SJSA1 (cell line): Measurements from ENCODE around the gene SMIM10. TPM values are rescaled to one million over a fixed set of nuclear protein-coding genes. Genes with fewer than 3 reads are reported as not detected.
A peak's percentile ranks its signal among the peaks of the same experiment; 100 is the strongest.
"Not testable (repeated sequence)": the region's sequence is repeated elsewhere in the genome, so short reads cannot be mapped to it uniquely, and the experiment has no call there.

Source experiments
- DNase-seq, 2 experiments: peaks; one replicate each; pipeline ENCODE4 v3.0.0-alpha.2; 2015 to 2020; ENCODE audit warnings: low spot score in 2 of 2, low read depth in 1 of 2
- H3K27ac ChIP-seq: fragments of 250-450 bp; sonication (Bioruptor Pico); 2 replicates; pipeline ENCODE4 v1.5.1; 2020; ENCODE audit warnings: mild to moderate bottlenecking, moderate library complexity
- H3K27me3 ChIP-seq: fragments of 250-450 bp; sonication (Bioruptor Pico); replicated peaks from 2 replicates; pipeline ENCODE4 v1.5.1; 2020; ENCODE audit warnings: mild to moderate bottlenecking, moderate library complexity
- H3K36me3 ChIP-seq: fragments of 250-450 bp; sonication (Bioruptor Pico); 2 replicates; pipeline ENCODE4 v1.5.1; 2020; ENCODE audit warnings: mild to moderate bottlenecking
- H3K4me1 ChIP-seq: fragments of 250-450 bp; sonication (Bioruptor Pico); replicated peaks from 2 replicates; pipeline ENCODE4 v1.6.1; 2021; ENCODE audit warnings: mild to moderate bottlenecking
- H3K4me3 ChIP-seq: fragments of 250-450 bp; sonication (Bioruptor Pico); 2 replicates; pipeline ENCODE4 v1.5.1; 2020; ENCODE audit warnings: mild to moderate bottlenecking
- H3K9me3 ChIP-seq: fragments of 250-450 bp; sonication (Bioruptor Pico); replicated peaks from 2 replicates; pipeline ENCODE4 v1.5.1; 2020; ENCODE audit warnings: mild to moderate bottlenecking
- total RNA-seq: library from RNA; depleted of rRNA; stranded (reverse); fragments of >200 nt; shearing (Covaris generic); gene quantifications from 2 replicates; pipeline ENCODE4 v1.2.3, GENCODE V29; 2014

SMIM10 gene
- total RNA-seq, 1 experiment from 2014 or later, result 13.2 TPM

DNA sequence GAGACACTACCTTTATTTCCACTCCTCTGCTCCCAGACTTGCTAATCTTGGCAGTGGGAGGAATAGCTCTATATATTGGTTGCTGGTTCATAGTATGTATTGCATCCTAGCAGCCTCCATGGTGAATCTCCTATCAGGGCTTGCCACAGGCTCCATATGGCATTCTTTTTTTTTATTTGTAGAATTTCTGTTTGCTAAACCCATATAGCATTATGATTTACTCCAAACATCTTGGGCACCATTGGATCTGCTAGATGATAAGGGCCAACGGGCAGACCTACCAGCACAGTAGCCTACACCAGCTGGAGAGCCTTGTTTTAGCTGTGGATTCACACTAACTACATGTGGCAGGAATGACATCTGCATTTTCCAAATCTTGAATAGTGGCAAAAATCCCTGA is 6.9 kb downstream of the SMIM10 start:
- DNase-seq, result no peak

DNA sequence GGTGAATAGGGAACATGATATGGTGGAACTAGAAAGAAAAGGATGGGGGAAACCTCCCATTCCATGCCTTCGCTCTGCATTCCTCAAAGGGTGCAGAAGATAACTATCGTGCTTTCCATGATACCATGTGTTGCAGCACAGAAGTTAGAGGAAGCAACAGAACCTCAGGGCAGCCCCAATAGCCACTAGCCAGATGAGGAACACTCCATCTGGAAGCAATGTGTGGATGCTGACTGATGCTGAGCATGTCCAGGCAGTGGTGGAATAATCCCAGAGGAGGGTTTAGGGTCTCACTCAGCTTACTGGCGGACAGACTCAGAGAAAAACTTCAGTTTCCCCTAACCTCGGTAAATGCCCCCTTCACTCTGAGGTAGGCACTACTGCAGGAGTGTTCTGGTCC is 7.5 kb downstream of the SMIM10 start:
- Histone ChIP-seq H3K27ac (no peak overlapping the region), H3K27me3 (no peaks in the 10 kb centered on the region), H3K4me3 (no peak overlapping the region), H3K4me1 (peaks cover 21% of the 10 kb centered on the region), H3K9me3 (no peaks in the 10 kb centered on the region), H3K36me3 (no peaks in the 10 kb centered on the region)
- DNase-seq, result no peak

More for the DNA sequence above, 6.9 kb downstream of the SMIM10 start:
- H3K4me3 ChIP-seq, result no peak overlapping the region
- H3K36me3 ChIP-seq, result no peaks in the 10 kb centered on the region
- H3K27me3 ChIP-seq, result no peaks in the 10 kb centered on the region
- H3K27ac ChIP-seq, result no peak overlapping the region
- H3K9me3 ChIP-seq, result no peaks in the 10 kb centered on the region
- H3K4me1 ChIP-seq, result peaks cover 21% of the 10 kb centered on the region

DNA sequence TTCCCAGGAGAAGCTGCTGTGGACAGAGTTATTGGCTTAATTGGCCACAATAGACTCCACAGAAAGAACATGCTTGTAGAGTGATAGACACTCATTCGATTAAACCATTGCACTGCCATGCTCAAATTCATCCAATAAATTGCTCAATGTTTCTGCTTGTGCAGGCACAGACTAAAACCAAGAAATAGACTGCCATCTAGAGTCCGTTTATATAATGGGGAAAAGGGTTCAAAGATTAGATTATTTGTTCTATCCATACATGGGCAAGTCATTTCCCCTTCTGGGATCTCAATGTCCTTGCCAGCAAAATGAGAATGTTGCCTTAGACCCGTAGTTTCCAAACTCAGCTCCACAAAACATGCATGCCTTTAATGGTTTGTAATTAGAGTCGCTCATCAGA is 8.7 kb downstream of the SMIM10 start:
- Histone ChIP-seq H3K4me3 (no peak overlapping the region), H3K4me1 (peaks cover 24% of the 10 kb centered on the region), H3K9me3 (no peaks in the 10 kb centered on the region), H3K27me3 (no peaks in the 10 kb centered on the region), H3K36me3 (no peaks in the 10 kb centered on the region), H3K27ac (0 out of 2 replicates have a peak overlapping the region, but pooled peaks have one; percentile 49)
- DNase-seq, result peak in 1 of 2 experiments; percentile 42

DNA sequence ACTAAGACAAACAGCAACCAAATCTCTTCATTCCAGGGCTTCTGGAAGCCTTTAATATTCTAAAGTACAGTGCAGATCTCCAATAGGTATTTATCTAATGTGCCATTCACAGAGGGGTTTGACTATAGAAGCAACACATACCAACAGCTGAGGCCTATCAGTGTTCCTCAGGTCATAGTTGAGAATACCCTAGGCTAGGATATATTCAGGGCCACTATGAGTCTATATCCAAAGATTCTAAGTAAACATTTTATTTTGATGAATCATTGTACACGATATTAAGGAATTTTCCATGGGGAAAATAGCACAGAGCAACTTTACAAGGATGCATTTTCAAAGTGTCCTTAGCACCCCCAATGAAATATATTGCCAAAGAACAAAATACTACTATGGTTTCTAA is 9.7 kb downstream of the SMIM10 start:
- no peak overlapping the region for H3K4me3 ChIP-seq
- peak in 1 of 2 experiments; percentile 5 for DNase-seq
- no peaks in the 10 kb centered on the region for H3K9me3 ChIP-seq
- H3K4me1 ChIP-seq, result peaks cover 24% of the 10 kb centered on the region
- H3K27ac ChIP-seq, result peak overlapping the region; percentile 49
- no peaks in the 10 kb centered on the region for H3K27me3 ChIP-seq
- no peaks in the 10 kb centered on the region for H3K36me3 ChIP-seq

DNA sequence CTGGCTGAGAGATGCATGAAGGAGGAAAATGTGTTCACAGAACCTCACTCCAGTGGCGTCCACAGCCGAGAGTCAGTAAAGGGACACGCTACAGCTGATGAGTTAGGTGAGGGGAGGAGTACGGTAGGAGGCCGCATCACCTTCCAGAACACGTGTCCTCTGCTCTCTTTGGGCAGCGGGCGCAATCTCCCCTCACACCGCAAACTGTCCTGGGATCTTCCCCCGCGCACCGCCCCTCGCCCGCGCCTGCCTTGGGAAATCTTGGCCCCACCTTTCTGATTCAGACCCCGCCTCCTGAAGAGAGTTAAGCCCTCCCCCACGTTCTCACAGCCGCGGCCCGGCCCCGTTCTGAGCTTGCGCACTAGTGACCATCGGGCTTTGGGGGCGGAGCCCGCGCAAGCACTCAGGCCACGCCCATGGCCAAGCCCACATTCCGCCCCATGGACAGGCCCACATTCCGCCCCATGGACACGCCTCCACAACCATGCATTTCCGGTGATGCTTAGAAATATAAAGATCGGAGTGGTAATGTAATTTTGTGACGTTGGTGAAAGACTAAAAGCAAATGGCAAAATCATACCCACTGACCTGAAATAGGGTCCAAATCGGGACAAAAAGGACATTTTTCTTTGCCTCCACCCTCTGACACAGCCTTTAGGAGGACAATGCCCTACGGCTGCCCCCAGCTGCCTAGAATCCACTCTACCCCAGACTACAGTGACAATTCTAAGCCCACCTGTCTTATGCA is 13.3 kb downstream of the SMIM10 start:
- DNase-seq, result peak; percentile 85 to 91
- Histone ChIP-seq H3K27ac (peak overlapping the region; percentile 60), H3K4me3 (peak overlapping the region; percentile 43), H3K27me3 (no peaks in the 10 kb centered on the region), H3K4me1 (peaks cover 24% of the 10 kb centered on the region), H3K9me3 (no peaks in the 10 kb centered on the region), H3K36me3 (no peaks in the 10 kb centered on the region)

DNA sequence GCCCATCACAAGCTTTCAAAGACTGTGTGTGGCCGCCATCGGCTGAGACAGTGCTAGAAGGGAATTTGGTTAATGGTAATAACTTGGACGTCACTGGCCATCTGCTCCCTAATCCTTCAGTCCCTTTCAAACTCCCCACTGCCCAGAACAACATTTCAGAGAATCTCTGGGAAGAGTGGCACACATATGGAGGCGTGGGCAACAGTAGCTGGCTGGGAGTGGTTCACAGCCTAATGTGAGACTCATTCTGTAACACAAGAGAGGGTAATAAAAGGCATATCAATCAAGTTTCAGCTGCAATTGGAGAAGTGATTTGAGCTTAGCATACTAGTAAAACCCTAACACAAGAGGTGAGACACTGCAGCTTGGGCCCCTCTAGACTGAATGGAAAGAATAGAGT is 15.4 kb downstream of the SMIM10 start:
- no peak for DNase-seq
- no peak overlapping the region for H3K27ac ChIP-seq

DNA sequence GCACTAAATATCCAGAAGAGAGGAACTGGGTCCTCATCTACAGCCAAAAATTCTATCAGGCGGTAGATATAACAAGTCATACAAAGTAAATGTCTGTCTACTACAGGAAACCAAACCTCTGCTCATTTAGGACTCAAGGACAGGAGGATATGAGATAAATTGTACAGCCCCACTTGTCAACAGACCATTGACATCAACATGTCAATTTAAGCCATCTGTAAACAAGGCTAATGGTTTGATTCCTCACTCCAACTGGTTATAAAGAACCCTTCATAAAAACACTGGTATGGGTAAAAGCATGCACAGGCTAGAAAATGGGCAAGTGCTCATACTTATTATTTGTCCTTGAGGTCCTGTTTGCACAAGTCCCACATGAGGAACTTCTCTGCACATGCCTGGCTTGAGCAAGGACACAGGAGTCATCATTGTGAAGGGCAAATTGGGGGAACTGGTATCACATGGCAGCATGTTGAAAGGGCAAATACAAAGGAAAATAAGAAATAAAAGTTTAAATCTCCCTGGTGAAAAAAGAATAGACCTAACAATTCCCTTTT is 18.3 kb downstream of the SMIM10 start:
- no peak overlapping the region for H3K4me3 ChIP-seq
- no peaks in the 10 kb centered on the region for H3K36me3 ChIP-seq
- no peaks in the 10 kb centered on the region for H3K27me3 ChIP-seq
- no peak for DNase-seq
- no peak overlapping the region for H3K27ac ChIP-seq
- H3K9me3 ChIP-seq, result no peaks in the 10 kb centered on the region
- H3K4me1 ChIP-seq, result no peaks in the 10 kb centered on the region

More for the DNA sequence above, 15.4 kb downstream of the SMIM10 start:
- no peaks in the 10 kb centered on the region for H3K9me3 ChIP-seq
- no peaks in the 10 kb centered on the region for H3K36me3 ChIP-seq
- no peak overlapping the region for H3K4me3 ChIP-seq
- H3K4me1 ChIP-seq, result peaks cover 3% of the 10 kb centered on the region
- no peaks in the 10 kb centered on the region for H3K27me3 ChIP-seq

DNA sequence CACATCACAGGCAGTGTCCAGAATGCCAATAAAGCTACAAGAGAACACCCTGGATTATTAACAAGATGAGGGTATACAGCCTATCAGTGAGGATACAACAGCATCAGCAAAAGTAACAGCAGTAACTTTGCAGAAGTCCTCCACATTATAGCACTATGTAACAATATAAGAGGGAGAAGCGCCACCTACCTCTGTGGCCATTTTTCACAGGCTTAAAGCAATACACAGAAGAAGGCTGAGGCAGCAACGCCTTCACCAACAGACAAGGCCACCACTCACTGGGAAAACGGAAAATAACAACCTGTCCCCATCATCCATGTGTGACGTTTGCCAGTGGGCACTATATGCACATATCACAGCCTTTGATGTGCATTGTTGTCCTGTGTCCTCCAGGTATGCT is 19.0 kb downstream of the SMIM10 start:
- Histone ChIP-seq H3K4me1 (no peaks in the 10 kb centered on the region), H3K27me3 (no peaks in the 10 kb centered on the region), H3K4me3 (no peak overlapping the region), H3K36me3 (no peaks in the 10 kb centered on the region), H3K27ac (no peak overlapping the region), H3K9me3 (no peaks in the 10 kb centered on the region)
- no peak for DNase-seq

DNA sequence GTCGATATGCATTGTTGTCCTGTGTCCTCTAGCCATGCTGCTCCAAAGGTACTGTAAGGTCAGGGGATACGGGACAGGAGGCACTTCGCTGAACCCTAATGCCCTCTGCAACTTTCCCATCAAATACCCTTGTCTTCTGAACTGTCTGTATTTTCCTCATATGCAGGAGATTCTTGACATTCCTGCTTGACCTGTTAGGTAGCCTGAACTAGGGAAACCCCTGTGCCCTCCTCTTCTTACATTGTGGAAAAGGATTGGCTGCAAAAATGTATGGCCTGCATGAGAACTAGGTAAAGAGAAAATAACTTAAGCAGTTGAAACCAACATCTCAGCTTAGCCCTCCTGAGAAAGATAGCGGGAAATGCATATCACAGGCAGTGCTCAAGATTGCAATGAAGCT is 20.1 kb downstream of the SMIM10 start:
- Histone ChIP-seq H3K27ac (no peak overlapping the region), H3K4me3 (no peak overlapping the region), H3K36me3 (no peaks in the 10 kb centered on the region), H3K4me1 (no peaks in the 10 kb centered on the region), H3K27me3 (no peaks in the 10 kb centered on the region), H3K9me3 (no peaks in the 10 kb centered on the region)
- DNase-seq, result no peak

DNA sequence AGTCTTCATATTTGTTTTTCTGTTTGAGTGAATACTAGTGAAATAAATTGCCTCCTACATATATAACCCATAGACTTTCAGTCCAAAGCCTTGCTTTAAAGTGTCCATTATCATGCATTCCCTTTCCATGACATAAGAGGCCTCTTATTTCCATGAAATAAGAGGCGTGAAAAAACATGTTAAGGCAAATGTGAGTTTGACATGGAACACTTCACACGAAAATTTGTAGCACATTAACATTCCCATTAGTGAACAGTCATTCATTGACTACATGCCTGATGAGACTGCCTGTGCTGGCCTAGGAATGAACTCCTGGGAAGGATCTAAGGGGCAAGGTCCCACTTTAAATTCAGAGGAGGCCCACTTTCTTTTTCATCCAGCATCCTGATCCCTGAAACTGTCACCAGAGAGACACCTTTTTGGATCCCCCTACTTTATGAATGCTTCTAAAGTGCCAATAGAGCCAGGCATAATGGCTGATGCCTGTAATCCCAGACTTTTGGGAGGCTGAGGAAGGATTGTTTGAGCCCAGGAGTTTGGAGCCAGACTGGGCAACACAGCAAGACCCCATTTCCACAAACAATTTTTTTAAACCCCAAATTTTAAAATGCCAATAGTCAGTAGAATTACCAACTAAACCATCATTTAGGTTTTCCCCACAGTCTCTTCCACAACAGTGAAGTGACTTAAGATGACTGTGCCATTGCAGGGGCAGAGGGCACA is 24.9 kb downstream of the SMIM10 start:
- H3K4me1 ChIP-seq, result no peaks in the 10 kb centered on the region
- no peak overlapping the region for H3K4me3 ChIP-seq
- no peaks in the 10 kb centered on the region for H3K27me3 ChIP-seq
- H3K27ac ChIP-seq, result no peak overlapping the region
- H3K9me3 ChIP-seq, result no peaks in the 10 kb centered on the region
- no peak for DNase-seq
- H3K36me3 ChIP-seq, result 0 out of 2 replicates have a peak, but pooled peaks cover 3% of the 10 kb centered on the region

DNA sequence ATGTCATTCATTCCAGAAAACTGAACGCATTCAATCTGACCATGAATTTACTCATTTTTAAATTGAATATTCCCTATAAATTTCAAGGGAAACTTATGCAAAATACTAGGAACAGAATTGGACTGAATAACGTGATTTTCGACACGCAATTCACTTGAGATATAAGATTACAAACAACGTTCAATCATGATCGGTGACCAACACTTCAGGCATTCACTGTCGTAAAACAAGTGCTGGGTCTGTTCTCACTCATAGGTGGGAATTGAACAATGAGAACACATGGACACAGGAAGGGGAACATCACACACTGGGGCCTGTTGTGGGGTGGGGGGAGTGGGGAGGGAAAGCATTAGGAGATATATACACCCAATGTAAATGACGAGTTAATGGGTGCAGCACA is 29.1 kb downstream of the SMIM10 start:
- peaks cover 25% of the 10 kb centered on the region for H3K4me1 ChIP-seq
- H3K27ac ChIP-seq, H3K36me3 ChIP-seq, H3K4me3 ChIP-seq, H3K9me3 ChIP-seq, H3K27me3 ChIP-seq, DNase-seq: not testable (repeated sequence)

DNA sequence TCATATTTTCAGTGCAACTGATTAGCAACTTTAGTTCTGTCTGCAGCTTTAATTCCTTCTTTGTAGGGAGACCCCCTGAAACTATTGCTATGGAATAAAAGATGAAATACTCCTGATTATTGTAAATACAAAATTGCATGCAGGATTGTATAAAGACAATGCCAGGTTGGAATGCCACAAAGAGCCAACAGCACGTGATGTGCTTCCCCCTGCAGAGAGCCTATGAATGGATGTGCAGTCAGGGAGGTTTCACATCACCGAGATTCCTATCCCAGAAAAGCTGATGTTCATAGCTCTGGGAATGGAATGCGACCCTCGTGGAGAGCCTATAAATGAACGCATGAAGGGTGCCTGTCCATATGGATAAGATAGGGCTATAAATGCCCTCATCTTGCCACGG is 33.0 kb downstream of the SMIM10 start:
- H3K9me3 ChIP-seq, H3K27ac ChIP-seq, H3K27me3 ChIP-seq, H3K36me3 ChIP-seq, DNase-seq, H3K4me3 ChIP-seq: not testable (repeated sequence)
- peaks cover 31% of the 10 kb centered on the region for H3K4me1 ChIP-seq

DNA sequence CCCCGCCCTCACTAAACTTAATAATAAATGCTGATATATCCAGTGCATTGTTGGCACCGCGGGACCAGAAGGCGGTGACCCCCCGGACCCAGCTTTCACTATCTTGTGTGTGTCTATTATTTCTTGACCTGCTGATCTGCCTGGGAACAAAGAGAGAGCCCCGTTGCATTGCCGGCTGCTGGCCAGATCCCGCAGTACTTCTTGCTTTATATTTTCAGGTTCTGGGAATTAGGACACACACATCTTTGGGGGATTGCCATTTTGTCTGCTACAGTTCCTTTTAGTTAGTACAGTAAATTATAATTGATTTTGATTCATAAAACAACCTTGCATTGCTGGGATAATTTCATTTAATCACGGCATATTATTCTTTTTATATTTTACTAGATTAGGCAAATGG is 33.7 kb downstream of the SMIM10 start:
- Histone ChIP-seq H3K9me3 (no peaks in the 10 kb centered on the region), H3K36me3 (0 out of 2 replicates have a peak, but pooled peaks cover 1% of the 10 kb centered on the region), H3K4me1 (peaks cover 31% of the 10 kb centered on the region), H3K27ac (peak overlapping the region; percentile 35), H3K27me3 (no peaks in the 10 kb centered on the region), H3K4me3 (no peak overlapping the region)
- DNase-seq, result peak; percentile 24 to 36
